Measurements from ENCODE around the gene CALB2. TPM values are rescaled to one million over a fixed set of nuclear protein-coding genes. Genes with fewer than 3 reads are reported as not detected.

The CALB2 gene
- total and polyA plus RNA-seq, 2 of the 8 experiments (the other 6 are each of a cell fraction or from before 2014, with no cell fraction given) = 1.9 to 2.6 TPM

- H3K4me3 ChIP-seq (ENCODE audit: extremely low read depth in 1 of 4, insufficient read depth in 2 of 4, low read depth in 3 of 4, low read length in 4 of 4) = no peak overlapping the region
- FAIRE-seq (no peak), DNase-seq (ENCODE audit: low read depth in 1 of 2, low spot score in 2 of 2) (no peak)
- peaks cover 0 to 12% (median 6%) of the 10 kb centered on the region in 4 experiments; a peak in 5 of 7 replicates for H3K4me1 ChIP-seq (replicated peaks in 1 of 4; ENCODE audit: control insufficient read depth in 3 of 4, insufficient read depth in 4 of 4, low read length in 3 of 4)
- H4K5ac ChIP-seq (ENCODE audit: insufficient read length, low read depth, low read length) = no peak overlapping the region
- H3K79me2 ChIP-seq (ENCODE audit: control insufficient read depth in 1 of 2, insufficient read depth in 2 of 2, low read length in 2 of 2) = no peaks in the 10 kb centered on the region
- H2BK20ac ChIP-seq (ENCODE audit: low read length) = no peak overlapping the region
- no peak overlapping the region for H4K8ac ChIP-seq (ENCODE audit: extremely low read depth, insufficient read depth, low read length)
- no peak overlapping the region for H2BK12ac ChIP-seq (ENCODE audit: low read depth, low read length)
- H2BK120ac ChIP-seq (replicated peaks; ENCODE audit: low read depth, low read length) = no peak overlapping the region
- no peak overlapping the region for H2BK5ac ChIP-seq (ENCODE audit: low read depth, low read length)
- CTCF ChIA-PET (ENCODE audit: partially characterized antibody) = interaction anchor here (1.2 to 5.9 kb wide), 9 partner anchors 10 to 145 kb away, joined by 3 to 38 read pairs (median 4); no protein-coding TSS in a partner anchor
- no peak overlapping the region for H3K14ac ChIP-seq (ENCODE audit: insufficient read length)
- H4K91ac ChIP-seq (replicated peaks; ENCODE audit: insufficient read length, low read length) = no peak overlapping the region
- no peak overlapping the region for H3K27ac ChIP-seq (ENCODE audit: low read depth, low read length)
- H3K79me1 ChIP-seq (ENCODE audit: low read depth, low read length) = no peaks in the 10 kb centered on the region
- H2AK5ac ChIP-seq (ENCODE audit: low read depth, low read length) = no peak overlapping the region
- H3K4ac ChIP-seq (replicated peaks; ENCODE audit: insufficient read length, low read depth, low read length) = no peak overlapping the region
- no peak overlapping the region for H3K56ac ChIP-seq (replicated peaks; ENCODE audit: insufficient read length, low read depth, low read length)
- H3K18ac ChIP-seq (ENCODE audit: extremely low read depth, low read length) = no peak overlapping the region
- WGBS, 2 experiments (ENCODE audit: extremely low coverage in 1 of 2, insufficient coverage in 1 of 2, insufficient read length in 1 of 2, insufficient replicate concordance in 2 of 2, low coverage in 1 of 2, low lambda C conversion rate in 2 of 2, missing lambda C conversion rate in 1 of 2) = 90% methylated on average over 4 of the region's 4 CpGs; no CpG with 5 or more reads in 1 of the 2 experiments
- no peak overlapping the region for H3K9ac ChIP-seq (replicated peaks in 1 of 4; ENCODE audit: extremely low read depth in 1 of 4, low read depth in 3 of 4, low read length in 3 of 4)
- H3K23me2 ChIP-seq (ENCODE audit: low read depth, low read length) = peaks cover 6% of the 10 kb centered on the region; the same call in 1 of the 2 replicates
- no peaks in the 10 kb centered on the region for H3K9me3 ChIP-seq (ENCODE audit: insufficient read depth in 2 of 2, low read depth in 1 of 2, low read length in 1 of 2)
- no peak overlapping the region for H3K23ac ChIP-seq (ENCODE audit: insufficient read length)
- POLR2A ChIA-PET (ENCODE audit: partially characterized antibody) = no interaction called here
- no peak overlapping the region for H2BK15ac ChIP-seq (ENCODE audit: low read length)
- no peaks in the 10 kb centered on the region for H3K36me3 ChIP-seq (ENCODE audit: control insufficient read depth in 2 of 4, insufficient read depth in 4 of 4, low read length in 3 of 4)
- H3K27me3 ChIP-seq (replicated peaks in 1 of 4; ENCODE audit: control insufficient read depth in 3 of 4, extremely low read depth in 1 of 4, insufficient read depth in 3 of 4, low read length in 3 of 4) = peaks cover 0 to 13% (median 12%) of the 10 kb centered on the region in 4 experiments; a peak in 6 of 7 replicates
- no peak overlapping the region for H3K4me2 ChIP-seq (ENCODE audit: insufficient read depth in 1 of 2, low read depth in 2 of 2, low read length in 2 of 2)
- H4K20me1 ChIP-seq (replicated peaks in 1 of 2; ENCODE audit: control insufficient read depth in 1 of 2, insufficient read depth in 2 of 2, low read length in 2 of 2) = no peaks in the 10 kb centered on the region
- no peak overlapping the region for H2AFZ ChIP-seq (ENCODE audit: low read length)
- TF ChIP-seq JUND (IDR thresholded peaks at IDR 0.05; ENCODE audit: low read length) (no peak), SIRT6 (IDR thresholded peaks at IDR 0.05; ENCODE audit: low read length) (no peak), FOSL1 (IDR thresholded peaks at IDR 0.05; ENCODE audit: insufficient read depth, low read depth, low read length) (no peak), RNF2 (IDR thresholded peaks at IDR 0.05; ENCODE audit: borderline replicate concordance, low read depth, low read length, missing control alignments, poor library complexity, severe bottlenecking) (no peak), RXRA (IDR thresholded peaks at IDR 0.05; ENCODE audit: insufficient read depth, low read depth, low read length) (no peak), SUZ12 (IDR thresholded peaks at IDR 0.05; ENCODE audit: low read length) (no peak), TBP (IDR thresholded peaks at IDR 0.05; ENCODE audit: low read depth, low read length) (no peak)
Measured at GRCh38 chr16:71354156-71354555, 4.4 kb upstream of the CALB2 start.

All from H1 (cell line).